ENCODE measurements around the gene MID1IP1.

MID1IP1 gene

DNA sequence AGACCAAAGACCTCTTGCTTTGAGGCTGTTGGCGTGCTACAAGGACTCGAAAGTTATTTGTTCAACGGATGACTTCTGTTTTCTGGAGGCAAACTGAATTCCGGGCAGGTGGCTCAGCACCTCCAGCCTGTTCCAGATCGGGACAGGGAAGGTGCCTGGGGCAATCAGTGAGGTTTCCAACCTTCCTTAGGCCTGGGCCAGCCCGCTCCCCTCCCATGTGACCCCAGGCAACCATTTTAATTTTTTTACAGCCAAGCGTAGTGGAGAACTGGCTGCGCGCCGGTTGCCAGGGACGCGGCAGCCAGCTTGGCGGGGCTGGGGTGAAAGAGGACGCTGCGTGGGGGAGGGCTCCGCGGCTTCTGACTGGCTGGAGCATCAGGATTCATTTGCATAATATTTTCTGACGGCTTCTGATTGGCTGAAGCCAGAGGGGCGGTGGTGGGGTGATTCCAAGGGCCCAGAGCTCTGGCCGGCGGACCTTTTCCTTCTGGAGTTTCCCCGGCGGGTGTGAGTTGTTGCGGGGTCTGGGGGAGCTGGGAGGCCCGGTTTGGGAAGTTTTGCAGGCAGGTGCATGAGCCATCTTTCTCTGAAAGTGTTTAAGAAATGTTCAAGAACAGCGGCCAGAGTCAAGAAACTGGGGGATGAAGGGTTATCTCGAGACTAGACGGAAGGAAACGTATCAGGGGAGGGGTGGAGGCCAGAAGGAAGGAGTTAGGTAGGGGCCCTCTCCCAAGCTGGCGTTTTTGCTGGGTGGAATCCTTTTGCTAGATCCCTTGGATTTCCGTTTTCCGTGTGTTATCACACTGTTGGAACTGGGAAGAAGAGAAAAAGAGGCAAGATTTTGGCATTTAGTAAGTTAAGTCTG lies at the start of gene MID1IP1:
Gene MID1IP1 (plus strand): TSS at position 479 of the 865 bp plus-strand sequence. CDS start 3,488 bp downstream, outside the sequence.
- TF ChIP-seq, protein P1, sequence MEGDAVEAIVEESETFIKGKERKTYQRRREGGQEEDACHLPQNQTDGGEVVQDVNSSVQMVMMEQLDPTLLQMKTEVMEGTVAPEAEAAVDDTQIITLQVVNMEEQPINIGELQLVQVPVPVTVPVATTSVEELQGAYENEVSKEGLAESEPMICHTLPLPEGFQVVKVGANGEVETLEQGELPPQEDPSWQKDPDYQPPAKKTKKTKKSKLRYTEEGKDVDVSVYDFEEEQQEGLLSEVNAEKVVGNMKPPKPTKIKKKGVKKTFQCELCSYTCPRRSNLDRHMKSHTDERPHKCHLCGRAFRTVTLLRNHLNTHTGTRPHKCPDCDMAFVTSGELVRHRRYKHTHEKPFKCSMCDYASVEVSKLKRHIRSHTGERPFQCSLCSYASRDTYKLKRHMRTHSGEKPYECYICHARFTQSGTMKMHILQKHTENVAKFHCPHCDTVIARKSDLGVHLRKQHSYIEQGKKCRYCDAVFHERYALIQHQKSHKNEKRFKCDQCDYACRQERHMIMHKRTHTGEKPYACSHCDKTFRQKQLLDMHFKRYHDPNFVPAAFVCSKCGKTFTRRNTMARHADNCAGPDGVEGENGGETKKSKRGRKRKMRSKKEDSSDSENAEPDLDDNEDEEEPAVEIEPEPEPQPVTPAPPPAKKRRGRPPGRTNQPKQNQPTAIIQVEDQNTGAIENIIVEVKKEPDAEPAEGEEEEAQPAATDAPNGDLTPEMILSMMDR (IDR thresholded peaks at IDR 0.05), result no peak

- TF ChIP-seq, protein P1 (IDR thresholded peaks at IDR 0.05), result peak; percentile 49
These were observed 47.0 kb upstream of the MID1IP1 start for GRCh38 chrX:38754102-38754790.

GRCh38 chrX:38754818-38755718 lies 46.2 kb upstream of the MID1IP1 start:
- TF ChIP-seq, protein P1 (IDR thresholded peaks at IDR 0.05), result no peak

DNA sequence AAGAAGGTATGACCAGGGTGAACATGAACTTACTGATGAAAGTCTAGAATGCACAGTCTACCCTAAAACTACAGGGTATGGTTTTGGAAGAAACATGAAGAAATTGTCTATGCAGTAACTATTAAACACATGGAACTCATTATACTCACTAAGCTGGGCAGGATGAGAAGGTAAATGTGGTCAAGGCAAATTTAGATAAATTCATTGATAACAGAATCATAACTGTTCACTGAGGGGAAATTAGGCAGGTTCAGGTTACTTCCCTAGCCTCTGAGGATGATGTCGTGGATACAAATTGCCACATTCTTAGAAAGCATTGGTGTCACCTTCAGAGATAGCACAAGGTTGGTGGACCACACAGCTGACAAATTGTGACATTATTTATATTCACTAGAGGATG lies 40.4 kb upstream of the MID1IP1 start:
- TF ChIP-seq, protein P1 (IDR thresholded peaks at IDR 0.05), result no peak

GRCh38 chrX:38768079-38768478 lies 33.2 kb upstream of the MID1IP1 start:
- TF ChIP-seq, protein P1 (IDR thresholded peaks at IDR 0.05), result peak; percentile 37; the same call in 1 of the 2 replicates

DNA sequence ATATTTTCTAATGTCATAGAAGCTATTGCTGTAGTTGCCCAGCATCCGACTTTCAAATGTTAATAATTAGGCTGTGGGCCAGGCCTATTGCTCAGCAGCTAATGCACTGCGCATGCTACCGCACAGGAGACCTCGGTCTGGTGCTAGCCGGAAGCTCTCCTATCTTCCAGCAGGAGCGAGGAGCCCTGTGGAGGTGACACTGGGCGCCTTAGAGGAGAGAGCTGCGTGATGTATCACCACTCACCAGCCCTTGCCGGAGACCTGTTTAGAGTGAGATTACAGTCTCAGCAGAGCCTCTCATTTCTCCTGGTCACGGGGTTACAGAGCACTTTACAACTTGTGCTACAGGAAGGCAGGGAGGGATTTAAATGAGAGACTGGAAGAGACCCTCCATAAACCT lies 31.1 kb upstream of the MID1IP1 start:
- TF ChIP-seq, protein P1 (IDR thresholded peaks at IDR 0.05), result no peak

DNA sequence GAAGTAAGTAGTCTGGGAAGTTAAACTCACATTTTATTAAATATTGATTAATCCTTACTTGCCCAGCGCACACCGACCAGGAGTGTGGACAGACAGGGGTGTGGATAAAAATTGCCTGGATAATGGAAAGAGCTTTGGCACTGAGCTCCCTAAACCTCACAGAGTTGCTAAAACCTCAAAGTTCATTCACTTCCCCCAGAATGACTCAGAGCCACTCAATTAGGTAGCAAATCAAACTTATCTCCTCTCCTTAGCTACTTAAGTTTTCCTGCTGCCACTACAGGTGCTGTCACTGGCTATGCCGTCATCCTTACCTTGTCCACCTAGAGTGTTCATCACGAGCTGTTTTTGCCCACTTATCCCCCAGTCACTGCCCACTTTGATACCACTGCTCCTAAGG lies 27.0 kb upstream of the MID1IP1 start:
- TF ChIP-seq, protein P1 (IDR thresholded peaks at IDR 0.05), result no peak

All from LNCAP (cell line).